ENCODE data around the gene ZEB2. TPM values are rescaled to one million over a fixed set of nuclear protein-coding genes. Genes with fewer than 3 reads are reported as not detected.

ZEB2 gene
- total and polyA plus RNA-seq, 10 of the 15 experiments (the other 5 are each of a cell fraction or from before 2014, with no cell fraction given) = 0.14 to 3.2 (median 0.84) TPM

- TF ChIP-seq ZSCAN29 (IDR thresholded peaks at IDR 0.05) = no peak
- TF ChIP-seq RBBP5 (conservative IDR thresholded peaks at IDR 0.05) = no peak
- TF ChIP-seq CTCF (IDR thresholded peaks at IDR 0.05 in 2 of 3, conservative IDR thresholded peaks at IDR 0.05 in 1 of 3; ENCODE audit: control insufficient read depth in 2 of 3, extremely low read depth in 1 of 3, insufficient read depth in 1 of 3, low read depth in 3 of 3, low read length in 3 of 3) = no peak
- no peak for TF ChIP-seq HDAC2 (IDR thresholded peaks at IDR 0.05)
- no peak for TF ChIP-seq NRF1 (conservative IDR thresholded peaks at IDR 0.05; ENCODE audit: low read depth, low read length)
Observed at GRCh38 chr2:144421606-144422510, 98.1 kb downstream of the ZEB2 start (continued).

DNA sequence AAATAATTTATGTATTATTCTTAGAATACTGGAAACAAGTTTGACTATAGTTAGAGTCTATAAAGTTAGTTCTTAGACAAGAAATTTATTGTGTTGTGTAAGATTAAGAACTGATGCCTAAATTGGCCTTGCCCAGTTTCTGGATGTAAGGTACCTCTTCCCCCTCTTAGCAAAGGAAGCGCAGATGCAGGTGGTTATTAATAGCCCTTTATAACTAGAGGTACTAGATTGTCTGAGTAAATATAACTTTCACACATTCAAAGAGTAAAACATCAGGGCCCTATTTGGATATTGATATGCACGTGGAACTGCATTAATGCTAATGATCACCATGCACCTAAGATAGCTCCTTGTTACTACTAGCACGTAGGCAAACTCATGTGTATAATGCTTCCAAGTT is 100.7 kb downstream of the ZEB2 start:
- DNase-seq (ENCODE audit: low read depth, low spot score) (no peak), FAIRE-seq (no peak), ATAC-seq (no peak)
- Histone ChIP-seq H3K27me3 (replicated peaks in 1 of 2; ENCODE audit: control insufficient read depth in 2 of 2, insufficient read depth in 2 of 2, low read length in 1 of 2) (no peaks in the 10 kb centered on the region; a peak in 1 of 4 replicates), H3K79me2 (ENCODE audit: control insufficient read depth, insufficient read depth, low read length) (no peaks in the 10 kb centered on the region), H3K9me3 (replicated peaks; ENCODE audit: control insufficient read depth, insufficient read depth, low read length) (no peaks in the 10 kb centered on the region; the same call in 2 of the 3 replicates), H3K27ac (ENCODE audit: control insufficient read depth, insufficient read depth) (no peak overlapping the region), H3K4me1 (ENCODE audit: control insufficient read depth, insufficient read depth, low read length) (no peaks in the 10 kb centered on the region), H3K9ac (ENCODE audit: control insufficient read depth, insufficient read depth, low read length) (no peak overlapping the region), H2AFZ (ENCODE audit: control insufficient read depth, low read depth, low read length) (no peak overlapping the region), H3K36me3 (ENCODE audit: control insufficient read depth in 2 of 2, insufficient read depth in 2 of 2, low read length in 1 of 2) (no peaks in the 10 kb centered on the region), H4K20me1 (ENCODE audit: control insufficient read depth, insufficient read depth) (no peaks in the 10 kb centered on the region), H3K4me2 (ENCODE audit: control insufficient read depth, insufficient read depth) (no peak overlapping the region), H3K4me3 (no peak overlapping the region)
- BruUV-seq (replicated peaks) = no TSS peak
- ChIA-PET SMC1A (ENCODE audit: uncharacterized antibody, unreplicated experiment) (no interaction called here), RAD21 (ENCODE audit: unreplicated experiment) (no interaction called here), POLR2A (no interaction called here), CTCF (no interaction called here)
- TF ChIP-seq SIX5 (IDR thresholded peaks at IDR 0.05; ENCODE audit: low read depth, low read length, severe bottlenecking) (no peak), SREBF1 (IDR thresholded peaks at IDR 0.05; ENCODE audit: low read length) (no peak), RAD51 (IDR thresholded peaks at IDR 0.05) (no peak), PBX3 (IDR thresholded peaks at IDR 0.05; ENCODE audit: insufficient replicate concordance, low read depth, low read length) (no peak), SMAD5 (IDR thresholded peaks at IDR 0.05; ENCODE audit: low read depth) (no peak)
- intact Hi-C loops (cut with micrococcal nuclease; ENCODE audit: unreplicated experiment) = no loop called here
- in situ Hi-C loops (cut with MboI) = no loop called here
- 66% methylated on average over 3 of the region's 3 CpGs for WGBS (ENCODE audit: insufficient coverage, insufficient replicate concordance, low lambda C conversion rate, missing lambda C conversion rate)

Measured in GM12878 (cell line).